ENCODE measurements around the gene TIPARP.

GRCh38 chr3:156710429-156710828, 36.0 kb downstream of the TIPARP start:
- TF ChIP-seq EZH2 (IDR thresholded peaks at IDR 0.05; ENCODE audit: borderline replicate concordance, low read depth, low read length, poor library complexity, severe bottlenecking) (no peak), CTCF (conservative IDR thresholded peaks at IDR 0.05; ENCODE audit: low read depth, low read length) (no peak)

Data from A673 (cell line).